GM12878 (cell line): Measurements from ENCODE around the gene VKORC1. TPM values are rescaled to one million over a fixed set of nuclear protein-coding genes. Genes with fewer than 3 reads are reported as not detected.

Experiments
- ATAC-seq: fragments of 200-7000 bp; cut with Tn5 transposase; 3 replicates; pipeline ENCODE4 v1.9.1; 2020; ENCODE audit warnings: mild to moderate bottlenecking, moderate library complexity
- BruUV-seq: library from RNA; stranded (reverse); fragments of 400-500 nt; replicated peaks from 2 replicates; lab custom pipeline; 2021; lab: Mats Ljungman, UMichigan
- CTCF ChIA-PET: fragments of 300-600 bp; sonication (Branson Sonifier 250); formaldehyde crosslinking; extraction: SDS; loops from one replicate; lab custom pipeline; 2021; ENCODE audit warnings: inconsistent platforms; lab: Yijun Ruan, JAX
- POLR2A ChIA-PET: fragments of 350-600 bp; formaldehyde crosslinking; extraction: SDS; loops from one replicate; lab custom pipeline; 2021; ENCODE audit warnings: inconsistent platforms; lab: Charles Lee
- RAD21 ChIA-PET: fragments of 300-600 bp; sonication (Branson Sonifier 250); formaldehyde crosslinking; loops from one replicate; lab custom pipeline; 2023; ENCODE audit warnings: antibody characterized with exemption; ENCODE audit not compliant: unreplicated experiment; lab: Charles Lee
- SMC1A ChIA-PET: fragments of 300-600 bp; sonication (Branson Sonifier 250); formaldehyde crosslinking; loops from one replicate; lab custom pipeline; 2023; ENCODE audit not compliant: unreplicated experiment, uncharacterized antibody; lab: Charles Lee
- DNase-seq: peaks from one replicate; pipeline ENCODE4 v3.0.0-alpha.2; 2011; ENCODE audit warnings: low read depth, low spot score
- FAIRE-seq: peaks from 3 replicates; lab custom pipeline; 2011; peaks lifted over from hg19 to GRCh38; lab: Jason Lieb, UNC
- H2AFZ ChIP-seq: 2 replicates; pipeline ENCODE4 v1.6.0; 2011; ENCODE audit warnings: low read depth, low read length, control low read depth; ENCODE audit not compliant: control insufficient read depth
- H3K27ac ChIP-seq: 2 replicates; pipeline ENCODE4 v1.5.1; 2011; ENCODE audit warnings: control low read depth; ENCODE audit not compliant: control insufficient read depth, insufficient read depth
- H3K27me3 ChIP-seq, 2 experiments: replicated peaks in 1 of 2; 2 replicates each; pipeline versions ENCODE4 v1.6.0 to v1.6.1; 2011; ENCODE audit warnings: low read length in 1 of 2; ENCODE audit not compliant: control insufficient read depth in 2 of 2, insufficient read depth in 2 of 2
- H3K36me3 ChIP-seq, 2 experiments: 2 replicates each; pipeline ENCODE4 v1.5.1; 2011; ENCODE audit warnings: low read length in 1 of 2; ENCODE audit not compliant: control insufficient read depth in 2 of 2, insufficient read depth in 2 of 2
- H3K4me1 ChIP-seq: 2 replicates; pipeline ENCODE4 v1.6.1; 2011; ENCODE audit warnings: mild to moderate bottlenecking, low read length, moderate library complexity, mixed read lengths; ENCODE audit not compliant: control insufficient read depth, insufficient read depth
- H3K4me2 ChIP-seq: 2 replicates; pipeline ENCODE4 v1.6.0; 2011; ENCODE audit warnings: control low read depth; ENCODE audit not compliant: control insufficient read depth, insufficient read depth
- H3K4me3 ChIP-seq: fragments of 200-600 bp; sonication (generic); 2 replicates; pipeline ENCODE4 v1.5.1; 2016
- H3K79me2 ChIP-seq: 2 replicates; pipeline ENCODE4 v1.6.0; 2011; ENCODE audit warnings: low read length; ENCODE audit not compliant: control insufficient read depth, insufficient read depth
- H3K9ac ChIP-seq: 2 replicates; pipeline ENCODE4 v1.8.0; 2011; ENCODE audit warnings: low read length, control low read depth, mixed read lengths; ENCODE audit not compliant: control insufficient read depth, insufficient read depth
- H3K9me3 ChIP-seq: replicated peaks from 3 replicates; pipeline ENCODE4 v1.5.1; 2011; ENCODE audit warnings: mild to moderate bottlenecking, low read length; ENCODE audit not compliant: control insufficient read depth, insufficient read depth
- H4K20me1 ChIP-seq: 2 replicates; pipeline ENCODE4 v1.6.0; 2011; ENCODE audit not compliant: control insufficient read depth, insufficient read depth
- DPF2 ChIP-seq: fragments of 450-650 bp; IDR thresholded peaks from 2 replicates; pipeline ENCODE4 v1.6.1; 2017; ENCODE audit warnings: mild to moderate bottlenecking
- IRF4 ChIP-seq: IDR thresholded peaks from 2 replicates; pipeline ENCODE4 v1.6.1; 2011; ENCODE audit warnings: low read depth, low read length
- KLF5 ChIP-seq: fragments of 450-650 bp; IDR thresholded peaks from 2 replicates; pipeline ENCODE4 v1.6.1; 2014; ENCODE audit warnings: mild to moderate bottlenecking; ENCODE audit not compliant: partially characterized antibody
- MXI1 ChIP-seq: fragments of 150-350 bp; IDR thresholded peaks from 2 replicates; pipeline ENCODE4 v1.6.1; 2011; ENCODE audit warnings: low read depth, mild to moderate bottlenecking, inconsistent platforms, low read length, improper control_type of control experiment
- RB1 ChIP-seq: fragments of 450-650 bp; formaldehyde crosslinking; IDR thresholded peaks from 2 replicates; pipeline ENCODE4 v1.6.1; 2017; ENCODE audit warnings: mild to moderate bottlenecking, borderline replicate concordance
- USF2 ChIP-seq: IDR thresholded peaks from 2 replicates; pipeline ENCODE4 v1.6.1; 2011; ENCODE audit warnings: low read depth, low read length, improper control_type of control experiment, borderline replicate concordance
- YY1 ChIP-seq: IDR thresholded peaks from 2 replicates; pipeline ENCODE4 v1.6.1; 2011; ENCODE audit warnings: low read depth, mild to moderate bottlenecking, low read length
- WGBS: methylation state at CpG from one replicate; pipeline ENCODE4 v1.1.6; 2016; ENCODE audit warnings: low lambda C conversion rate; ENCODE audit not compliant: insufficient replicate concordance, insufficient coverage; ENCODE audit errors: missing lambda C conversion rate; 5-methylcytosine and 5-hydroxymethylcytosine counted together
- in situ Hi-C: fragments of 300-500 bp; cut with MboI; formaldehyde crosslinking; loops from 9 replicates; pipeline ENCODE4 v1.14.3; 2018; ENCODE audit warnings: mixed read lengths
- intact Hi-C: fragments of 100-400 bp; cut with micrococcal nuclease; formaldehyde crosslinking; loops from one replicate; pipeline ENCODE4 v1.14.2; 2022; ENCODE audit not compliant: unreplicated experiment
- polyA plus RNA-seq, 11 experiments: library from polyadenylated mRNA; depleted of rRNA in 4 of 11; unstranded in 6 of 11; stranded (reverse) in 5 of 11; fragments of >200 nt; fragmentation: Nextera tagmentation in 4 of 11; fragmentation: Illumina TruSeq in 1 of 11; extraction: Ambion mirVana in 4 of 11; extraction: Trizol in 1 of 11; gene quantifications; 1 replicate in 1 of 11; 2 replicates in 10 of 11; pipeline versions ENCODE4 v1.2.1 to v1.2.3, GENCODE V29; 2011 to 2016; ENCODE audit warnings: inconsistent platforms in 2 of 11, missing spikeins in 2 of 11, low read depth in 1 of 11
- total RNA-seq, 4 experiments: library from RNA; depleted of rRNA in 3 of 4; stranded (reverse); fragments of >200 nt in 3 of 4; fragmentation: Illumina TruSeq in 1 of 4; extraction: Trizol in 1 of 4; gene quantifications; 2 replicates each; pipeline versions ENCODE4 v1.2.1 to v1.2.3, GENCODE V29; 2013 to 2021

VKORC1 gene
- total and polyA plus RNA-seq, 10 of the 15 experiments (the other 5 are each of a cell fraction or from before 2014, with no cell fraction given) = 19.8 to 140 (median 57.7) TPM

DNA sequence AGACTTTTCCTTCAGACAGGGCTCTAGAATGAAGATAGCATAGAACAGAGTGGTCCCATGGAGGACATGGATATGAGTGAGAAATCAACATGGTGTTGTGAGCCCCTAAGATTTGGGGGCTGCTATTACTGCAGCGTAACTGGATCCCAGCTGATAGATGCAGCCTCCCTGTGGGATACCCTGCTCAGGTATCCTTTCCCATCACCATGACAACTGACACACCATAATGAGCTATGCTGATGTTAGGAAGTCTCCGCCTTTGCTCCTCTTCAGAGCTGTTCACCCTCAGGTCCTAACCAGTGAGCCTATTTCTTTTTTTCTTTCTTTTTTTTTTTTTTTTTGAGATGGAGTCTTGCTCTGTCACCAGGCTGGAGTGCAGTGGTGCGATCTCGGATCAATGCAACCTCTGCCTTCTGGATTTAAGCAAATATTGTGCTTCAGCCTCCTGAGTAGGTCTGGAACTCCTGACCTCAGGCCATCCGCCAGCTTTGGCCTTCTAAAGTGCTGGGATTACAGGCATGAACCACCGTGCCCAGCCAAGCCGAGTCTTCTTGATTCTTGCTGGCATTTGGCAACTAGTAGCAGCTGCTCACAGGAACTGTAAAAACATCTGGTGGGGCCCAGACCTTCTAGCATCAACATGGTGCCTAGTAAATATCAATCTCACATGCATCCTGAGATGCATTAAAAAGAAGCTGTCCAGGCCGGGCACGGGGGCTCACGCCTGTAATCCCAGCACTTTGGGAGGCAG is 44.1 kb downstream of the VKORC1 start:
- SMC1A ChIA-PET = interaction anchor here (0.6 kb wide), 1 partner anchor 25 kb away, joined by 3 read pairs; no protein-coding TSS in a partner anchor
- 58% methylated on average over 9 of the region's 10 CpGs for WGBS

More for the DNA sequence above, 44.1 kb downstream of the VKORC1 start:
- Histone ChIP-seq H3K27me3 (no peaks in the 10 kb centered on the region), H3K9ac (no peak overlapping the region), H3K4me3 (no peak overlapping the region), H3K4me1 (no peaks in the 10 kb centered on the region), H4K20me1 (no peaks in the 10 kb centered on the region), H3K79me2 (no peaks in the 10 kb centered on the region), H3K27ac (no peak overlapping the region), H2AFZ (no peak overlapping the region), H3K4me2 (no peak overlapping the region), H3K9me3 (no peaks in the 10 kb centered on the region)
- ATAC-seq (no peak), DNase-seq (no peak)
- ChIA-PET CTCF (interaction anchor here (1.0 kb wide), 2 partner anchors 66 to 108 kb away, joined by 3 read pairs; partner anchors contain the start of gene HSD3B7), RAD21 (interaction anchor here (0.6 kb wide), 1 partner anchor 106 kb away, joined by 3 read pairs; no protein-coding TSS in a partner anchor)
- no TSS peak for BruUV-seq
- in situ Hi-C loops = no loop called here
- TF ChIP-seq MXI1 (no peak), DPF2 (no peak), IRF4 (no peak), USF2 (no peak), KLF5 (no peak), YY1 (no peak), RB1 (no peak)
- TF ChIP-seq, all 136 proteins: peak for 0
- H3K36me3 ChIP-seq = no peaks in the 10 kb centered on the region
- FAIRE-seq = no peak
- POLR2A ChIA-PET = interaction anchor here (0.6 to 1.5 kb wide), 3 partner anchors 15 to 101 kb away, joined by 3 to 4 read pairs (median 4); no protein-coding TSS in a partner anchor
- intact Hi-C loops = no loop called here
